ENCODE measurements around the gene TUBGCP6. TPM values are rescaled to one million over a fixed set of nuclear protein-coding genes. Genes with fewer than 3 reads are reported as not detected.

The TUBGCP6 gene
- total RNA-seq, 4 donors from 2014 or later, result 19.1 to 52.2 (median 40.7) TPM

GRCh38 chr22:50285568-50286229, 40.9 kb upstream of the TUBGCP6 start:
- H3K27ac ChIP-seq, result no peak overlapping the region
- no peaks in the 10 kb centered on the region for H3K27me3 ChIP-seq
- intact Hi-C loops (cut with DNase I; ENCODE audit: low total_unique reads), result no loop called here
- TF ChIP-seq POLR2A (IDR thresholded peaks at IDR 0.05) (no peak), CTCF (IDR thresholded peaks at IDR 0.05) (no peak)
- no peak overlapping the region for H3K4me3 ChIP-seq
- H3K36me3 ChIP-seq, result no peaks in the 10 kb centered on the region
- DNase-seq, result no peak
- H3K9me3 ChIP-seq, result no peaks in the 10 kb centered on the region
- H3K4me1 ChIP-seq, result no peaks in the 10 kb centered on the region

DNA sequence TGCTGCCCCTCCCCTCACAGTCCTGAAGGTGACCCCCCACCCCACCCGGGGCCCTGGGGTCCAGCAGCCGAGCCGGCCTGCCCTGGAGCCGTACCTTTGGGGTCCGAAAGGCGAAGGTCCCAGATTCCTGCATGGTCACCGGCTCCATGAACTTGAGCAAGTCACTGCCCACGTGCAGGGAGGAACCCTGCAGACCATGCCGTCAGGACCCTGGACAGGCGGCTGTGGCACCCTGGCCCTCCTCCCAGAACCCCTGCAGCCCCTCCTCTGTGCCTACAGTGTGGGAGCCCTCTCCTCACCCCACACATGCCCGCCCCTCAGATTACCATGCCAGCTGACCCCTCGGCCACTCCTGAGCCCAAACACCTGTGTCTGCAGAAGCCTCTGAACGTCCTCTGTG, 39.7 kb upstream of the TUBGCP6 start:
- no peak for TF ChIP-seq CTCF (IDR thresholded peaks at IDR 0.05)
- TF ChIP-seq POLR2A (IDR thresholded peaks at IDR 0.05), result no peak
- intact Hi-C loops (cut with DNase I; ENCODE audit: low total_unique reads), result no loop called here
- no peaks in the 10 kb centered on the region for H3K36me3 ChIP-seq
- no peak for DNase-seq
- no peak overlapping the region for H3K4me3 ChIP-seq
- no peaks in the 10 kb centered on the region for H3K4me1 ChIP-seq
- H3K27me3 ChIP-seq, result no peaks in the 10 kb centered on the region
- no peak overlapping the region for H3K27ac ChIP-seq
- no peaks in the 10 kb centered on the region for H3K9me3 ChIP-seq

DNA sequence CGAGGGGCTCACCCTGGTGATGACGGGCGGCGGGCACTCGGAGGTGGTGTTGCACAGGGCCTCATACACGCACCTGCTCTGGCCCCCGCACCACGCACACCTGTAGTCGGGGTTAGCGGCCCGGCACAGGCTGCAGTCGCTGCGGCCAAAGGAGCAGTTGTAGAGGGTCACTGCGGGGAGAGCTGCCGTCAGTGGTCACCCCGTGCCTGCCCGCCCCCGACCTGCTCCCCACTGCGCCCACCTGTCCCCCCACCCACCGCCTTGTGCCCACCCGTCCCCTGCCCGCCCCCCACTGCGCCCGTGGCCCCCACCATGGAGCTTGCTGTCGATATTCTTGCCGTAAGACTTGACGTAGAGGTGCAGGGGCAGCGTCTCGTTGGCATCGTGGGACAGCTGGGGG, 39.0 kb upstream of the TUBGCP6 start:
- TF ChIP-seq POLR2A (IDR thresholded peaks at IDR 0.05) (no peak), CTCF (IDR thresholded peaks at IDR 0.05) (no peak)
- intact Hi-C loops (cut with DNase I; ENCODE audit: low total_unique reads), result no loop called here
- no peaks in the 10 kb centered on the region for H3K9me3 ChIP-seq
- H3K36me3 ChIP-seq, result no peaks in the 10 kb centered on the region
- DNase-seq, result no peak
- H3K4me3 ChIP-seq, result no peak overlapping the region
- no peaks in the 10 kb centered on the region for H3K4me1 ChIP-seq
- H3K27ac ChIP-seq, result no peak overlapping the region
- H3K27me3 ChIP-seq, result no peaks in the 10 kb centered on the region

- H3K27ac ChIP-seq, result peak overlapping the region in 1 of 2 donors; percentile 17
- intact Hi-C loops (cut with DNase I; ENCODE audit: low total_unique reads), result no loop called here
Measured at GRCh38 chr22:50282361-50283155, 37.7 kb upstream of the TUBGCP6 start.

More at GRCh38 chr22:50282361-50283155, 37.7 kb upstream of the TUBGCP6 start:
- Histone ChIP-seq H3K36me3 (no peaks in the 10 kb centered on the region), H3K4me1 (no peaks in the 10 kb centered on the region), H3K27me3 (no peaks in the 10 kb centered on the region), H3K4me3 (no peak overlapping the region), H3K9me3 (no peaks in the 10 kb centered on the region)
- TF ChIP-seq POLR2A (IDR thresholded peaks at IDR 0.05) (no peak), CTCF (IDR thresholded peaks at IDR 0.05) (no peak)
- no peak for DNase-seq
